Motor neuron (in vitro differentiated cells): ENCODE results near the gene SLC16A14. TPM values are rescaled to one million over a fixed set of nuclear protein-coding genes. Genes with fewer than 3 reads are reported as not detected.
"Not testable (repeated sequence)": the region's sequence is repeated elsewhere in the genome, so short reads cannot be mapped to it uniquely, and the experiment has no call there.

ENCODE experiments used
- ATAC-seq, 8 experiments: fragments of 200-7000 bp; cut with Tn5 transposase; replicated peaks in 6 of 8; 2 replicates each; pipeline ENCODE4 v1.8.0; 2021; ENCODE audit warnings: mild to moderate bottlenecking in 8 of 8, moderate library complexity in 8 of 8
- H3K27ac ChIP-seq, 2 donors: fragments of 250-450 bp; sonication (Bioruptor Pico); 2 replicates each; pipeline ENCODE4 v1.9.0; 2021; ENCODE audit warnings: antibody characterized with exemption in 2 of 2, mild to moderate bottlenecking in 2 of 2, moderate library complexity in 1 of 2
- H3K4me1 ChIP-seq, 2 donors: fragments of 250-450 bp; sonication (Bioruptor Pico); replicated peaks in 1 of 2; 2 replicates each; pipeline ENCODE4 v1.6.1; 2021; ENCODE audit warnings: antibody characterized with exemption in 2 of 2, mild to moderate bottlenecking in 2 of 2, moderate library complexity in 1 of 2
- H3K4me3 ChIP-seq, 5 donors: fragments of 250-450 bp; sonication (Bioruptor Pico); 2 replicates each; pipeline ENCODE4 v1.9.0; 2021; ENCODE audit warnings: antibody characterized with exemption in 5 of 5, mild to moderate bottlenecking in 5 of 5, moderate library complexity in 4 of 5
- WGBS, 10 experiments: fragments of 450-650 bp; shearing (Covaris generic); methylation state at CpG; one replicate each; pipeline ENCODE4 v1.0.0; 2022; 5-methylcytosine and 5-hydroxymethylcytosine counted together
- in situ Hi-C, 9 experiments: fragments of 400-800 bp; cut with MboI; loops; one replicate each; pipeline ENCODE4 v1.15.0; 2021; ENCODE audit warnings: low sequenced_read_pairs in 9 of 9, low pct_unique_long_range_greater_than_20kb in 2 of 9; ENCODE audit not compliant: unreplicated experiment in 9 of 9
- total RNA-seq, 8 experiments: library from RNA; unstranded; fragments of 300-600 nt; gene quantifications; 2 replicates each; pipeline versions ENCODE4 v1.2.3 to v1.2.4, GENCODE V29; 2022

SLC16A14 gene, protein sequence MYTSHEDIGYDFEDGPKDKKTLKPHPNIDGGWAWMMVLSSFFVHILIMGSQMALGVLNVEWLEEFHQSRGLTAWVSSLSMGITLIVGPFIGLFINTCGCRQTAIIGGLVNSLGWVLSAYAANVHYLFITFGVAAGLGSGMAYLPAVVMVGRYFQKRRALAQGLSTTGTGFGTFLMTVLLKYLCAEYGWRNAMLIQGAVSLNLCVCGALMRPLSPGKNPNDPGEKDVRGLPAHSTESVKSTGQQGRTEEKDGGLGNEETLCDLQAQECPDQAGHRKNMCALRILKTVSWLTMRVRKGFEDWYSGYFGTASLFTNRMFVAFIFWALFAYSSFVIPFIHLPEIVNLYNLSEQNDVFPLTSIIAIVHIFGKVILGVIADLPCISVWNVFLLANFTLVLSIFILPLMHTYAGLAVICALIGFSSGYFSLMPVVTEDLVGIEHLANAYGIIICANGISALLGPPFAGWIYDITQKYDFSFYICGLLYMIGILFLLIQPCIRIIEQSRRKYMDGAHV
- total RNA-seq: 10 to 100 TPM in 5 of 8 experiments, under 1 TPM in 3; 0.10 to 59.9 (median 26.5) TPM

DNA sequence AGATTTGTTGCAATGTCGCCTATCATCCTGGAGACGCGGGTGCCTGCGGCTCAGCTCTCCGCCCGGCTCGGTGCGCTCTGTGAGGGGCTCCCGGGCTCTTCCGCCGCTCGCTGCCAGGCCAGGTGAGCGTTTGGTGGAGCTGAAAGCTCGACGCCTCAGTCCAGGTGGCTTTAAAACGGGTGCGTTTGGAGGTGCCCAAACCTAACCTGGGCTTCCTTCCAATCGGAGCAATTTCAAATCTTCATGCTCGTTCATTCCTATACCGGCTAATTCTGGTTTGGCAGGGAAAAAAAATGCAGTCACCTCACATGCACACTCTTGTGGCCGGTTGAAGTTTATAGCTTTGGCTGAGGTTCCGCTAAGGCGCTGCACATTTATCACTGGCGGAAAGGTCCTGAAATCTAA lies at the start of gene SLC16A14:
Gene SLC16A14, minus strand, starts transcription at position 274 of the 405 bp plus-strand sequence. CDS start 9,572 bp downstream, outside the sequence.
- ATAC-seq: peak in 6 of 8 experiments; percentile 5 to 73 (median 66)
- WGBS, 10 experiments: 0 to 55% (median 13%) methylated on average over 1 to 16 of the region's 24 CpGs; no CpG with 5 or more reads in 2 of the 10 experiments
- H3K4me1 ChIP-seq: peaks cover 5 to 8% of the 10 kb centered on the region in 2 donors
- in situ Hi-C loops: loop anchor here in 1 of 9 experiments (25.0 kb wide), 1 partner anchor 94 kb away; no protein-coding TSS in a partner anchor
- H3K27ac ChIP-seq: peak within 1 kb of the TSS; percentile 75 to 91
- peak within 1 kb of the TSS; percentile 70 to 98 (median 96) for H3K4me3 ChIP-seq

DNA sequence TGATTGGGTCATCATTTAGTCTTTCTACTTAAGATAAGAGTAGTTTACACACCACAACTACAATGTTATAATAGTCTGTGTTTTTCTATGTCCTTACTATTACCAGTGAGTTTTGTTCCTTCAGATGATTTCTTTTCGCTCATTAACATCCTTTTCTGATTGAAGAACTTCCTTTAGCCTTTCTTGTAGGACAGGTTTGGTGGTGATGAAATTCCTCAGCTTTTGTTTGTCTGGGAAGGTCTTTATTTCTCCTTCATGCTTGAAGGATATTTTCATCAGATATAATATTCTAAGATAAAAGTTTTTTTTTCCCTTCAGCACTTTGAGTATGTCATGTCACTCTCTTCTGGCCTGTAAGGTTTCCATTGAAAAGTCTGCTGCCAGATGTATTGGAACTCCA lies 38.0 kb upstream of the SLC16A14 start:
- WGBS, 10 experiments: 18 to 90% (median 35%) methylated on average over 1 of the region's 1 CpG; no CpG with 5 or more reads in 2 of the 10 experiments
- no peak overlapping the region for H3K4me3 ChIP-seq
- in situ Hi-C loops: no loop called here
- no peak for ATAC-seq
- H3K4me1 ChIP-seq: no peaks in the 10 kb centered on the region
- H3K27ac ChIP-seq: no peak overlapping the region

DNA sequence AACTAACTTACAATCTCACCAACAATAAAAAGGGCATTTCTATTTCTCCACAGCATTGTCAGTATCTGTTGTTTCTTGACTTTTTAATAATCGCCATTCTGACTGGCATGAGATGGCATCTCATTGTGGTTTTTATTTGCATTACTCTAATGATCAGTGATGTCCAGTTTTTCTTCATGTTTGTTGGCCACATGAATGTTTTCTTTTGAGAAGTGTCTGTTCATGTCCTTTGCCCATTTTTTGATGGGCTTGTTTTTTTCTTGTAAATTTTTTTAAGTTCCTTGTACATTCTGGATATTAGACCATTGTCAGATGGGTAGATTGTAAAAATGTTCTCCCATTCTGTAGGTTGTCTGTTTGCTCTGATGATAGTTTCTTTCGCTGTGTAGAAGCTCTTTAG lies 33.2 kb upstream of the SLC16A14 start:
- ATAC-seq, in situ Hi-C loops, H3K27ac ChIP-seq, H3K4me1 ChIP-seq, H3K4me3 ChIP-seq: not testable (repeated sequence)
- 0 to 100% (median 63%) methylated on average over 1 to 2 of the region's 2 CpGs for WGBS, 10 experiments

DNA sequence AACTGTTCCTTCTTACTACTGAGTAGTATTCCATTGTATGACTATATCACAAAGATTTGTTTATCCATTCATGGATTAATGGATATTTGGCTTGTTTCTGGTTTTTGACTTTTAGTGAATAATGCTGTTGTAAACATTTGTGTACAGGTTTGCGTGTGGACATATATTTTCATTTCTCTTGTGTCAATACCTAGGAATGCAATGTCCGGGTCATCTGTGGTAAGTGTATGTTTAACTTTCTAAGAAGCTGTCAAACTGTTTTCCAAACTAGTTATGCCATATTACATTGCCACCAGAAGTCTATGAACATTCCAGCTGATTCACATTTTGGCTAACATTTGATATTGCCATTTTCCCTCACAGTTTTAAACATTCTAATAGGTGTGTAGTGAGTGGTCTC lies 29.1 kb upstream of the SLC16A14 start:
- in situ Hi-C loops: no loop called here
- no peak for ATAC-seq
- 0 to 94% (median 69%) methylated on average over 1 to 2 of the region's 2 CpGs; no CpG with 5 or more reads in 2 of the 10 experiments for WGBS, 10 experiments

DNA sequence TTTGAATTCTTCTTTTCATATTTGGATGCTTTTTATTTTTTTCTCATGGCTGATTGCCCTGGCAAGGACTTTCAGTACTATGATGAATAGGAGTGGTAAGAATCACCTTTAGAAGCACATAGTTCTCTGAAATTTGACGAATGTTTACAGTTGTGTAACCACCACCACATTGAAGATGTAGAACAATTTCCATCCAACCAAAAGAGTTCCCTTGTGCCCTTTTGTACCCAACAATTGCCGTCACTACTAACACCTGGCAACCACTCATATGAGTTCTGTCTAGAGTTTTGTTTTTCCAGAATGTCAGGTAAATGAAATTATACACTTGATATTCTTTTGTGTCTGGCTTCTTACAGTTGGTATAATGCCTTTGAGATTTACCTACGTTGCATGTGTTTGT lies 28.7 kb upstream of the SLC16A14 start:
- no peak overlapping the region for H3K27ac ChIP-seq
- H3K4me1 ChIP-seq: no peaks in the 10 kb centered on the region
- no peak for ATAC-seq
- H3K4me3 ChIP-seq: no peak overlapping the region
- in situ Hi-C loops: no loop called here
- 16 to 89% (median 68%) methylated on average over 2 to 3 of the region's 3 CpGs; no CpG with 5 or more reads in 2 of the 10 experiments for WGBS, 10 experiments

More for the DNA sequence above, 29.1 kb upstream of the SLC16A14 start:
- no peak overlapping the region for H3K4me3 ChIP-seq
- H3K4me1 ChIP-seq: no peaks in the 10 kb centered on the region
- H3K27ac ChIP-seq: no peak overlapping the region

DNA sequence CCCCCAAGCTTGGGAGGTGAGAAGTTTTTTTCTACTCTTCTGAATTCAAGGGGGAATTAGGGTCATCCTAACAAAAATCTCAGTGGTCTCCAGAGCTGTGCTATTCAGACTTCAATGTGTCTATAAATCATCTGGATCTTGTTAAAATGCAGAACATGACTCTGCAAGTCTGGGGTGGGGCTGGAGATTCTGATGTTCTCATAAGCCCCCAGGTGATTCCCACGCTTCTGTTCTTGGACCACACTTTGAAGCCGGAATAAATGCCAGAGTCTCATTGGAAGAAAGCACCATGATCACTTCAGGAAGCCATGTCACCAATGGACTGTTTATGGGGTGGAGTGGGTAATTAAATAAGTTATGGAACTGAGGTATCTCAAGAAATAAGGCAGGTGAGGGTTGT lies 22.2 kb upstream of the SLC16A14 start:
- H3K4me1 ChIP-seq: no peaks in the 10 kb centered on the region
- no peak overlapping the region for H3K27ac ChIP-seq
- WGBS, 10 experiments: 20 to 100% (median 65%) methylated on average over 1 to 2 of the region's 2 CpGs; no CpG with 5 or more reads in 2 of the 10 experiments
- in situ Hi-C loops: no loop called here
- H3K4me3 ChIP-seq: no peak overlapping the region
- ATAC-seq: peak in 3 of 8 experiments; percentile 56 to 73 (median 57)

DNA sequence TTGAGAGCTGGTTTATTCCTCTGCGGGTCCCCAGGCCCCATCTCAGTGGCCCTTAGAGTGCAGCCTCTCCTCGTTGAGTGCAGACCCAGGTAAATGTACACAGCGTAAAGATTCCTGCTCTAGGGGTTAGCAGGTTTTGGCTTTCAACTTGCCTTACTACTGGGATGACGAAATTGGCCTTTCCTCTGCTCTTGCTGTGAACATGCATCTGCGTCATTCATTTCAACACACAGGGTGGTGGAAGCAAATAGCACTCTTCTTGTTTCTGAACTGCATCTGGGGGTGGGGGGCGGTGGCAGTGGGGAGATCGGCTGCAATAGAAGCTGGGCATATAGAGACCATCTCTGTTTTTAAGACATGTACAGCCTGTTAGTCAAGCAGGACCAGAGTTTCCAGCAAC lies 16.5 kb upstream of the SLC16A14 start:
- in situ Hi-C loops: no loop called here

DNA sequence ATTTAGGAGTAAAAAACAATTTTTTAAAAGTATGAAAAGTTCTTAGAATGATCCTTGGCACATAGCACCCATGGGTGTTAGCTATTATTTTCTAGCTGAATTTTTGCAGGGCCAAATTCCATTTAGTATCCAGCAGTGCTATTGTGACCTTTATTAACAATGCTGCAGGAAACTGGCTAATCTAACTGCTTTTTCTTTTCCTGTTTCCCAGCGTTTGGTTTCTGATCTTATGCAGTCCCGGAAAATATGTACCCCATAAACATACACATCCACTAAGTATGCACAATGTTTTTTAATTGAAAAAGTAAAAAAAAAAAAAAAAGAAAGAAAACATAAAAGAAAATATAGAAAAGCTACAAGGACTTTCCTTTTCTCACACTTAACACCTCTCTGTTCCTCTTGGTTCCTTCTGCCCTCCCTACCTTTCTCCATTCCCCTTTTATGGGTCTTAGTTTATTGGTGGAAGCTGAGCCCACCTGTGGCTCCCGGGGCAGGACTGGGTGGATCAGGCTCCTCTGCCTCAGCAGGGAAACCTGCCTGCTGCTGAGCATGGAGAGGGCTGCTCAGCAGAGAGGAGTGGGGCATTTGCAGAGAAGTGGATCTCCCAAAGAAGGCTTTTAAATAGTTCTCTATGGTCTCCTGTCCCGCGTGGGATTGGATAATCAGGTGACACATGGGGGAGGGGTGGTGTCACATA lies 9.3 kb upstream of the SLC16A14 start:
- Histone ChIP-seq H3K4me1 (no peaks in the 10 kb centered on the region), H3K27ac (no peak overlapping the region), H3K4me3 (no peak overlapping the region)
- WGBS, 10 experiments: 10 to 80% (median 60%) methylated on average over 1 to 5 of the region's 5 CpGs; no CpG with 5 or more reads in 1 of the 10 experiments
- no peak for ATAC-seq
- in situ Hi-C loops: no loop called here

More for the DNA sequence above, 16.5 kb upstream of the SLC16A14 start:
- no peak overlapping the region for H3K4me3 ChIP-seq
- no peak overlapping the region for H3K27ac ChIP-seq
- no peaks in the 10 kb centered on the region for H3K4me1 ChIP-seq
- no peak for ATAC-seq
- 31 to 90% (median 69%) methylated on average over 1 to 7 of the region's 7 CpGs for WGBS, 10 experiments

DNA sequence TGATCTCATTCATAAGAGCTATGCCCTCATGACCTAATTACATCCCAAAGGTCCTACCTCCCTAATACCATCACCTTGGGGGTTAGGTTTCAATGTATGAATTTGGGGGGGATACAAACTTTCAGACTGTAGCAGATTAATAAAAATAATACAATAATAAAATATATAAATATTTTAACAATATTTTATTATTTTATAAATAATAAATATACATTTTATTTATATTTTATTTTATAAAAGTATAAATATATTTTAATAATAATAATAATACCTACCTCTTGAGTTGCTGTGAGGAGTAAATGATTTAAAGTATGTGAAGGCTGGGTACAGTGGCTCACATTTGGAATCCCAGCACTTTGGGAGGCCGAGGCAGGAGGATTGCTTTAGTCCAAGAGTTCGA lies 8.1 kb upstream of the SLC16A14 start:
- Histone ChIP-seq H3K4me1 (no peaks in the 10 kb centered on the region), H3K27ac (no peak overlapping the region), H3K4me3 (no peak overlapping the region)
- ATAC-seq: no peak
- in situ Hi-C loops: no loop called here
- 7 to 100% (median 59%) methylated on average over 1 to 2 of the region's 2 CpGs; no CpG with 5 or more reads in 2 of the 10 experiments for WGBS, 10 experiments

DNA sequence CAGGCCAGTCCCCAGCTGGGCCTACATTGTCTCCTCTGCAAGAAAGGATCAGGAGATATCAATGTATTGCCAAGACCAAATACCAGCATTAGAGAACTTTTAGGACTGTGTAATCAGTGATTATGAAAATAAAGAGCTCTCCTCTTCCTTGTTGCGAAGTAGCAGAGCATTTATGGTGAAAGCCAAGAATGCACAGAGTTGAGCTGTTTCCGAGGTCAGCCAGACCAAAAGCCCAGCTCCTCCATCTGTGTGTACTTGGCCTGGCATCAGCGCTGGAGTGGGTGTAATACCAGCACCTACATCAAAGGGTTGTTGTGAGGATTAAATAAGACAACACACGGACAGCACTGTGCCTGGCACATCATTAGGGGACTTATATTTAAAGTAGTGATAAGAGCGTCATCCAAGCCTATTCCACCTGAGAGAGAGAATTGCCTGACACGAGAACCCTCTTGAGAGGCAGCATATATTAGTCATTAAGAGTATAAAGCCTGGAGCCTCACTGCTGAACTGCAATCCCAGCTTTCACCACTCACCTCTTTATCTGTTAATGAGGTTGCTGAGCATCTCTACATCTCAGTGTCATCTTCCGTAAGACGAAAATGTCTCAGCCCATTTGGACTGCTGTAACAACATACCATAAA lies 7.4 kb upstream of the SLC16A14 start:
- no peak overlapping the region for H3K27ac ChIP-seq
- H3K4me1 ChIP-seq: no peaks in the 10 kb centered on the region
- no peak overlapping the region for H3K4me3 ChIP-seq
- in situ Hi-C loops: no loop called here
- 40 to 100% (median 83%) methylated on average over 1 to 8 of the region's 8 CpGs; no CpG with 5 or more reads in 4 of the 10 experiments for WGBS, 10 experiments
- peak in 2 of 8 experiments; percentile 44 to 60 for ATAC-seq

DNA sequence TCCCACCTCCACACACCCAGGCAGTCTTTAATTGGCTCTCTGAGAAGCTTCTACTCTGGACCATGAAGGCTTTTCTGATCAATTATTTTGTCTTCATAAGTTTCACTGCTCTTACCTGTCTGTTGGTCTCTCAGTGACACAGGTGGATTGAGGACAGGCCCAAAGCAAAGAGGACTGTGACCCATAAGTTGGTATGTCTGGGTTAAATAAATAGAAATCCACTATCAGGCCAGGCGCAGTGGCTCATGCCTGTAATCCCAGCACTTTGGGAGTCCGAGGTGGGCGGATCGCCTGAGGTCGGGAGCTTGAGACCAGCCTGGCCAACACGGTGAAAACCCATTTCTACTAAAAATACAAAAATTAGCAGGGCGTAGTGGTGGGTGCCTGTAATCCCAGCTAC lies 2.7 kb upstream of the SLC16A14 start:
- 75 to 100% (median 100%) methylated on average over 1 to 5 of the region's 7 CpGs; no CpG with 5 or more reads in 3 of the 10 experiments for WGBS, 10 experiments
- ATAC-seq: no peak

DNA sequence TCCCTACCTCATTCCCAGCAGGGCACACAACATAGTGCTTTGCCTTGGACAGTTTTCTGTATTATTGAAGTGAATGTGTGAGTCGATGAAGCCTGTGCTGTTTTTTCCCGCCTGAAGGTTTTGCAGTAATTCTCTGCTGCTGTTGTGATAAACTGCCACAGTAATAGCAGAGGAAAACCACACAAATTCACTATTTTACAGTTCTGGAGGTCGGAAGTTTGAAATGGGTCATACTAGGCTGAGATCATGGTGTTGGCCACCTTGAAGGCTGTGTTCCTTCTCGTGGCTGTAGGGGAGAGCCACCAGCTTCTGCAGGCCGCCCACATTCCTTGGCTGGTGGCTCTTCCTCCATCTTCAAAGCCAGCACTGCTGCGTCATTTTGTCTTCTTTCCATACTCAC lies 678 bp upstream of the SLC16A14 start:
- ATAC-seq: no peak
- WGBS, 10 experiments: 30 to 100% (median 95%) methylated on average over 2 to 5 of the region's 6 CpGs; no CpG with 5 or more reads in 1 of the 10 experiments
- H3K4me1 ChIP-seq: peaks cover 5 to 8% of the 10 kb centered on the region in 2 donors
- H3K27ac ChIP-seq: no peak overlapping the region
- in situ Hi-C loops: loop anchor here in 1 of 9 experiments (25.0 kb wide), 1 partner anchor 93 kb away; no protein-coding TSS in a partner anchor
- H3K4me3 ChIP-seq: no peak overlapping the region

More for the DNA sequence above, 2.7 kb upstream of the SLC16A14 start:
- no peak overlapping the region for H3K4me3 ChIP-seq
- in situ Hi-C loops: loop anchor here in 1 of 9 experiments (25.0 kb wide), 1 partner anchor 91 kb away; no protein-coding TSS in a partner anchor
- H3K4me1 ChIP-seq: peaks cover 4 to 5% of the 10 kb centered on the region in 2 donors
- no peak overlapping the region for H3K27ac ChIP-seq
